HG02642 (cell line): Measurements from ENCODE around the gene EVPL.
"Not testable (repeated sequence)": the region's sequence is repeated elsewhere in the genome, so short reads cannot be mapped to it uniquely, and the experiment has no call there.

Source experiments
- ATAC-seq: cut with Tn5 transposase; IDR thresholded peaks from one replicate; pipeline ENCODE4 v1.9.1; 2021; ENCODE audit warnings: mild to moderate bottlenecking; ENCODE audit not compliant: unreplicated experiment, poor library complexity

EVPL gene

DNA sequence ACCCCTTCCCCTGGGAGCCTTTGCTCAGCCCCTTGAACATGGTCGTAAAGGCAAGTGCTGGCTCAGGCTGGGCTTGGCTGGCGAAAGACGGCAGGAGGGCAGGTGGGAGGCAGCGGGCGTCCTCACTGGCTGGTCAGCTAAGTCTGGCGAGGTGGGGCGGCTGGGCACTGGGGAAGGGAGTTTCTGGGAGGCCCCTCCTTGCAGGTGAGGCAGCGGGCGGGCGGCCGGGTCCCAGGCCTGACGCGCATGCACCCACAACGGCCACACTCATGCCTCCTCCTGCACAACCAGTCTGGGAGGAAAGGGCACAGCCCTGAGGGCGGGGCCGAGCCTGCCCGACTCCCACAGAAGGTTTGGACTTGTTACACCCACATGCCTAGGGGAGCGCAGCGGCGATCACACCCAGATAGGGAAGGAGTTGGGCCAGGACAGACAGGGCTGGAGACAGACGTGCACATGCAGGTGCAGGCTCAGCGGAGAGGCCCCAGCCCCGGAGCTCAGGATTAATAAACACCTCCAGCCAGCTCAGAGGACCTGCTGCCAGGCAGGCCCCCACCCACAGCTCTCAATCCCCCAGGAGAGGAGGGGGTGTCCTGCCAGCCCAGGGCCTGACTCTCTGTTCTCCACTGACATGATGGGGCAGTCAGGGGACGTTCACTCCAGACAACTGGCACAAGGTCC, at the start of gene EVPL:
EVPL (minus strand) TSS at position 148 of the 681 bp plus-strand sequence; CDS start at position 40, 108 bp downstream.
- no peak for ATAC-seq

GRCh38 chr17:76076146-76076764, 49.1 kb upstream of the EVPL start:
- ATAC-seq = no peak

DNA sequence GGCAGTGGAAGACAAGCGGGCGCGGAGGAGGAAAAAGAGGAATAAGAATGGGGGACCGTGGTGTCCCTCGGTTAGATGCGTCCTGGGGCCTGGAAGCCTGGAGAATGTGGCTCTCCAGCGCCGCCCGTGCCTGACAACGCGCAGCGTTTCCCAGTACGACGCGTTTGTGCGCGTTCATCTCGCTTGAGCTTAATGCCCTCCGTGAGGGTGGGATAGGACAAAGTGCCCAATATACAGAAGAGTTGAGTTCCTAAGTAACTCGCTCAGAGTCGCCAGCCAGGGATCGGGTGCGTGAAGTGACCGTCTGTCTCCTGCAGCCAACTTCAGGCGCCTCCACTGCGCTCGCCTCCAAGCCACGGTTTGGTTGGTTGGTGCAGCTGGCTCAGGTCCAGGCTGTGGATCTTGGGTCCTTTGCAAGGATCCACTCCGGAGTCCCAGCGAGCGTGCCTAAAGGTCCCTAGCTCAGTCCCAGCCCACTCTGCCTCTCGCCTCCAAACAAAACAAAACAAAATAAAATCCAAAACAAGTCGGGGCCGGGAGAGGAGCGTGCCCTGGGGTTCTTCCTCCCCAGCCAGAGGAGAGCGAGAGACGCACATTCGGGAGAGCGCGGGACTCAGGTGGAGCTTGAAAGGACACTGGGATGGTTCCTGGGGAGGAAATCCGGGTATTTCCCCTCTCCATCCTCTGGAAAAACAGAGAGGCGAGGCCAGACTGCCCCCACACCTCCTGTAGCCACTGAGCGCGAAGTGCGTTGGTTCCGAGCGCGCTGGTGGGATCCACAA, 48.4 kb upstream of the EVPL start:
- ATAC-seq = no peak

GRCh38 chr17:76074390-76075363, 47.6 kb upstream of the EVPL start, which contains the start of gene GALR2:
TSS of gene GALR2 (plus strand) at chr17:76074781. CDS start at chr17:76074884, 103 bp downstream.
- no peak for ATAC-seq

- ATAC-seq = peak; percentile 90
Measured at GRCh38 chr17:76072148-76072858, 45.2 kb upstream of the EVPL start, which contains the start of gene SRP68. TSS of gene SRP68 (minus strand) at chr17:76072517. CDS start at chr17:76072491, 26 bp downstream.

DNA sequence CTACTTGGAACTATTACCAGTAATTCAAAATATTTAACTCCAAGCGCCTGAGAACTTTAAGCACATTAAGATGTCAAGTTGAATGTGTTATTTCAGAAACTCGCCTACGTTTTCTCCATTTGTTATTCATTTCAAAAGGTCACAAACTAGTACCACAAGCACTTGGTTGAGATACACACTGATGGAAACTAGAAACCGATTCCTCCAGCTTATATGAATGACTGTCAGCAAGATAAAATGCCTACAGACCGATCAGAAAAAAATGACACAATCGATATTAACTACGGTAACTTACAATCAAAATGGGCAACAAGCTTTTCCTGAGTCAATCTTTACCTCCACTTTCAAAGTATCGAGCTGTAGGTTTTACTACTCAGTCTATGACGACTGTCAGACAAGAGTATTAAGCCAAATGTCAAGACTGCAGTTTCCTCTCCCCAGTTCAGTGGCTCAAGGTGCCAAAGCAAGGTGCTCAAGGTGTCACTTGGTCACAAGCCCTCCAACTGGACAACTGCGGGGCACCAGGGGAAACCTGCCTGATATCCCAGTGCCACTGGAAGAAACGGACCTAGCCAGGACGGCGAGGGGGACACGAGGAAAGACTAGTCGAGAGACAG, 44.5 kb upstream of the EVPL start:
- peak; percentile 3 for ATAC-seq

DNA sequence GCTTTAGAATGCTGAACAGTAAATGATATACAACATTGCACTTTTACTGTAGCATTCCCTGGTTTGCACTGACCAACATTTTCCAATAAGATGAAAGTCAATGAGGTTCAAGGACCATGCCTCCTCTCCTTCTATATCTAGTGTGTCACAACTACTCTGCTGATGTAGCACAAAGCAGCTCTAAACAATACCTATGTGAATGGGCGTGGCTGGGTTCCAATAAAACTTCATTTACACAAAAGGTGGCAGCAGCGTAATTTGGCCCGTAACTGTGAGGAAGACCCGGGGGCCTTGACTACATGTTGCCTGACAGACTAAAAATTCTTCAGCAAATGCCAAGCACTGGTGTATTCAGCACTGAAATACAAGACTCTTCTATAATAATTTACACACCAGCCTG, 38.7 kb upstream of the EVPL start:
- no peak for ATAC-seq

DNA sequence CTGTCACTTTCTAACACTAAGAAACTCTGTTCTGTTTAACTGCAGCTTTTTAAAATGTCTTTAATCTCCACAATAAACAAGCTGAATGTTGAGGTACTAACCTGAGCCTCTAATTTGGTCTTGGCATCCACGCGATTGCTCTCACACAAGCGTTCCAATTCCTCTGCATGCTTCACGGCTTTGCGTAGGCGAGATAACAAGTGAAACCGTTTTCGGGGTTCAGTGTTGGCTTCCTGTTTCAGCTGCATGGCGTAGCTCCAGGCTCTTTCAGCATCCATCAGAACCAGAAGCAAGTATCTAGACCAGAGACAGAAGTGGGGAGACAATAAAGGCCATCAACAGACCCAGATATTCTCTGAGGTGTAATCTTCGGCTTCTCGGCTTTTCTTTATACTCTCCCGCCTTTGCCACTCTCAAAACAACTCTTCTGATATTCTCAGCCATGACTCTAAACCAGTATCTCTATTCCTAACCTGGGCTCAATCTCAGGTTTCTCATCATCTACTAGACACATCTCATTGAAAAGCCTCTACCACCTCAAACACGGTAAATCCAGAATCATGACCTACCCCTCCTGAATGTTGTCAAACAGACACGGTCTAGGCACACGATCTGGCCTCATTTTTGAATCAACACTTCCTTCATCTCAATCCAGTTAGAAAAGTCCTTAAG, 36.9 kb upstream of the EVPL start:
- no peak for ATAC-seq

GRCh38 chr17:76058264-76058663, 31.2 kb upstream of the EVPL start:
- not testable (repeated sequence) for ATAC-seq

GRCh38 chr17:76056882-76057281, 29.8 kb upstream of the EVPL start:
- no peak for ATAC-seq

DNA sequence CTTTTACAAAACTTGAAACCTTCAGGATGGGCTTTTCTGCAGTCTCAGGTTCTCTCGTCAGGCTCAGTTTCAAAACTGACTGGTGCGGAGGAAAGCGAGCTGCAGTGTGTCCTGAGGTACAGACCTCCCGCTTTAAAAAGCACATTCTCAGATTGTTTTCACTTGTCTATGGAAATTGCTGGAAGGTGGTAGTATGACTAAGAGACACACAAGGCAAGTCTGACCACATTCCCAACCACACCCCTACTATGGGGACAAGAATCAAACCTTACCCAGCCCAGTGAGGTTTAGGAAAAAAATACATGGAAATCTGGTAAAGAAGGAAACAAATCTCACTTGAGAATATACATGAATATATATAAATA, 27.0 kb upstream of the EVPL start:
- no peak for ATAC-seq

GRCh38 chr17:76053246-76054111, 26.4 kb upstream of the EVPL start:
- no peak for ATAC-seq

DNA sequence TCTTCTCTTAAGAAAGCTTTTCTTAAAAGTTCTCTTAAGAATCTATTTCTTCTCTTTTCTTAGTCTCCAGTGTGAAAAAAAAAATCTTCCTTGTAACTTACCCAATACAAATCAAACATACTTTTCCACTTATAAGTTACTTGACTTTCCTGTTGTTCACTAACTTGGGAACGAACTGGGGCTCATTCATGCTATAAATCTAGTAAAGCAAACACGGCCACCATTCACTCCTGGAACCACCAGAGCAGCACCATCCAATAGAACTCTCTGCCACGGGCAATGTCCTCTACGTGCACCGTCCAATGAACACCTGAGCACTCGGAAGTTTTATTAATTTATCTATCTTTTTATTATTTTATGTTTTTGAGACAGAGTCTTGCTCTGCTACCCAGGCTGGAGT, 24.5 kb upstream of the EVPL start:
- ATAC-seq = no peak

DNA sequence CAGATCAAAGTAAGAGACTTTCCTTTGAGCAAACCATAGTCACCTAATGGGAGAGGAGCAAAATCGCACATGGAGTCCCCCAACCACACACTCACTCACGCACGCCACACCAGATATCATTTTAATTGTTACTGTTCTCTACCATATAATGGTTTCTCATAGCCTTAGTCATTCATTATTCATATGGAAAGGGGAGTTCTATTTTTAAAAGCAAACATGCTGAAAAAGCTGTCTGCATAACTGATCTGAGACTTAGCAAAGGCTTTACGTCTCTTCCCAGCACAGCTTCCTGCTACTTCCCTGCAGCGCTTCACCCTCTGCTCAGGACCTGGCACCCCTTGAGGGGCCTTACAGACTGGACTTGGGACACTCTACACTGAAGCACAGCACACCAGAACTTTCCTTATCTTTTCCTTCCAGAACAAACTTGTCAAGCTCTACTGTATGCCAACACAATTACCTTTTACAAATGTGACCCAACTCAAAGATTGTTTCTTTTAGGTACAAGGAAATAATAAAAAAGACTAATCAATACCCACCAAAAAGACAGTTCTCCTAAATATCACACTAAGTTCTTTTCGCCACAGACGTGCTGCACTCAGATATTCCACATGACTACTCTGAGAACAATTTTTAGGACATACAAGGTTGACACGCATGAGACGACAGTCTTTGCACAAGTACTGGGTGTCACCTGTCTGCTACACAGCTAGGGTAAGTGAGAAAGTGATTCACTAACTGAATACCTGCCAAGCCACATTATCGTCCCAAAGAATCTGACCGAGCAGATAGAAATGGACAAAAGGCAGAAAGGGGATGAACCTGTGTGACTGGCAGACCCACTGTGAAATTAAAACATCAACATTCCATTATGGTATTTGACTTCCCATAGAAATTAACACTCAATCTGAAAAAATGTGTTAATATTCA, 23.7 kb upstream of the EVPL start:
- ATAC-seq = no peak

DNA sequence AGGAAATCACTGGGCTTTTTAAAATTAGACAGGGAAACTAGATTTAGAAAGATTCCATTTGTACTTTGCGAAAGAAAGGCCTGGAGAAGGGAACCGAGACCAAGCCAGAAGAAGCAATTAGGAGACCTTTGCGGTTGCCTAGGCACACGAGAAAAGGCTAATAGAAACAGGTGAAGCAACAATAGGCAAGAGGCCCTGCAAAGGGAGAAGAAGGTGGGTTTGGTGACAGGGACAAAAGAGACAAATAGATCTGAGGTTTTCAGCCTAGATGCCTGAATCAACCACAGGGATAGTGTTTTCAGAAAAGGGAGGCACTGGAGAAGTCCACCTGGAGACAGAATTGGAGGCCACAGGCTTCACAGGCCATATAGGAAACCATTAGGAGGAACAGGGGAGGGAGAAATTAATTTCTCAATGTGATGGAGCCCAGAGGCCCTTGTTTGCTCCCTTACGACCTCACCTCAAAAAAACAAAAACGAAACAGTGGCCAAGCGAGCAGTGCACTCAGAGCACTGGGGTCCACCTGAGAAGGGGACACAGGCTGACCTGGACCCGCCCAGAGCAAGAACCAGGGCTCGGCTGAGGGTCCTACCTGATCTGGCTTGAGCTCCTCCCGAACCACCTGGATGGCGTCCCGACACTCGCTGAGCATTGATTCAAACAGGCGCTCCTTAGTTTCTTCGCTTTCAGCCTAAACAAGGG, 22.9 kb upstream of the EVPL start:
- ATAC-seq = no peak

- no peak for ATAC-seq
Measured at GRCh38 chr17:76049239-76049638, 22.1 kb upstream of the EVPL start.
